Gastroesophageal sphincter (tissue), 4 donors: Measurements from ENCODE around the gene TMEM171. TPM values are rescaled to one million over a fixed set of nuclear protein-coding genes. Genes with fewer than 3 reads are reported as not detected.

Experiments used
- ATAC-seq: fragments of 150-250 bp; one replicate; pipeline ENCODE4 v1.9.1; 2016; ENCODE audit warnings: mild to moderate bottlenecking, moderate library complexity
- H3K27ac ChIP-seq, 4 donors: fragments of 200-600 bp; sonication (generic) in 3 of 4; 1 replicate in 3 of 4; 2 replicates in 1 of 4; pipeline ENCODE4 v1.5.1; 2016 to 2019
- H3K27me3 ChIP-seq: fragments of 200-600 bp; sonication (generic); one replicate; pipeline ENCODE4 v1.5.1; 2019
- H3K36me3 ChIP-seq, 2 donors: fragments of 200-600 bp; sonication (generic); one replicate each; pipeline ENCODE4 v1.5.1; 2019; ENCODE audit warnings: control low read depth in 1 of 2
- H3K4me1 ChIP-seq, 3 donors: fragments of 200-600 bp; sonication (generic); 1 replicate in 2 of 3; 2 replicates in 1 of 3; pipeline ENCODE4 v1.5.1; 2016 to 2019; ENCODE audit warnings: control low read depth in 2 of 3
- H3K4me3 ChIP-seq, 2 donors: fragments of 200-600 bp; sonication (generic); one replicate each; pipeline ENCODE4 v1.5.1; 2019; ENCODE audit warnings: mild to moderate bottlenecking in 1 of 2, moderate library complexity in 1 of 2
- H3K9me3 ChIP-seq, 3 donors: fragments of 200-600 bp; sonication (generic); one replicate each; pipeline ENCODE4 v1.5.1; 2017 to 2019; ENCODE audit warnings: control low read depth in 2 of 3
- CTCF ChIP-seq, 4 experiments: fragments of 200-600 bp in 2 of 4; fragments of 450-650 bp in 2 of 4; sonication (generic) in 1 of 4; IDR thresholded peaks; one replicate each; pipeline ENCODE4 v1.5.1; 2017 to 2019; ENCODE audit warnings: antibody characterized with exemption in 4 of 4, mild to moderate bottlenecking in 2 of 4, moderate library complexity in 2 of 4
- EP300 ChIP-seq: sonication (generic); formaldehyde crosslinking; IDR thresholded peaks from one replicate; pipeline ENCODE4 v1.6.1; 2017; ENCODE audit warnings: antibody characterized with exemption, mild to moderate bottlenecking
- POLR2A ChIP-seq, 2 donors: fragments of 450-650 bp; IDR thresholded peaks; one replicate each; pipeline ENCODE4 v1.6.1; 2017; ENCODE audit warnings: antibody characterized with exemption in 2 of 2, mild to moderate bottlenecking in 2 of 2, moderate library complexity in 1 of 2
- POLR2AphosphoS5 ChIP-seq: sonication (generic); formaldehyde crosslinking; IDR thresholded peaks from one replicate; pipeline ENCODE4 v1.6.1; 2017; ENCODE audit warnings: antibody characterized with exemption
- WGBS, 2 donors: methylation state at CpG; one replicate each; pipeline ENCODE4 v1.1.5; 2018; ENCODE audit warnings: low coverage in 1 of 2; 5-methylcytosine and 5-hydroxymethylcytosine counted together
- total RNA-seq, 4 donors: library from RNA; depleted of rRNA; stranded (reverse); fragments of >200 nt; gene quantifications; one replicate each; pipeline ENCODE4 v1.1.0, GENCODE V29; 2016

TMEM171 gene
- total RNA-seq, 4 donors from 2014 or later, result 0.84 TPM; not detected in 3

GRCh38 chr5:73119451-73120157 is 771 bp upstream of the TMEM171 start:
- H3K36me3 ChIP-seq, result no peaks in the 10 kb centered on the region
- TF ChIP-seq EP300, result no peak
- TF ChIP-seq POLR2AphosphoS5, result no peak
- TF ChIP-seq POLR2A (IDR thresholded peaks at IDR 0.05), result no peak
- no peak for TF ChIP-seq CTCF (IDR thresholded peaks at IDR 0.05)
- H3K4me3 ChIP-seq, result peak overlapping the region in 1 of 2 donors; percentile 55
- peaks cover 0 to 16% (median 4%) of the 10 kb centered on the region in 3 donors for H3K4me1 ChIP-seq
- H3K9me3 ChIP-seq, result peaks cover 0 to 7% (median 0%) of the 10 kb centered on the region in 3 donors
- no peak for ATAC-seq
- H3K27me3 ChIP-seq, result peaks cover 46% of the 10 kb centered on the region
- no peak overlapping the region for H3K27ac ChIP-seq
- 60% methylated on average over 1 of the region's 40 CpGs; no CpG with 5 or more reads in 1 of the 2 donors for WGBS, 2 donors

- ATAC-seq, result no peak
- H3K36me3 ChIP-seq, result no peaks in the 10 kb centered on the region
- no peak overlapping the region for H3K27ac ChIP-seq
- H3K4me1 ChIP-seq, result peaks cover 0 to 16% (median 4%) of the 10 kb centered on the region in 3 donors
- 26 to 34% methylated on average over 5 to 6 of the region's 6 CpGs for WGBS, 2 donors
- H3K27me3 ChIP-seq, result peaks cover 49% of the 10 kb centered on the region
- no peak for TF ChIP-seq POLR2AphosphoS5
- TF ChIP-seq POLR2A (IDR thresholded peaks at IDR 0.05), result no peak
- no peak for TF ChIP-seq EP300
- no peak for TF ChIP-seq CTCF (IDR thresholded peaks at IDR 0.05)
- H3K9me3 ChIP-seq, result peaks cover 0 to 7% (median 0%) of the 10 kb centered on the region in 3 donors
- peak overlapping the region in 1 of 2 donors; percentile 55 for H3K4me3 ChIP-seq
These were observed 716 bp downstream of the TMEM171 start for GRCh38 chr5:73121119-73121463.

GRCh38 chr5:73122875-73123810 is 2.8 kb downstream of the TMEM171 start:
- no peak for ATAC-seq
- peaks cover 0 to 16% (median 4%) of the 10 kb centered on the region in 3 donors for H3K4me1 ChIP-seq
- H3K27ac ChIP-seq, result no peak overlapping the region
- no peak overlapping the region for H3K4me3 ChIP-seq
- no peaks in the 10 kb centered on the region for H3K36me3 ChIP-seq
- peaks cover 49% of the 10 kb centered on the region for H3K27me3 ChIP-seq
- 76 to 81% methylated on average over 2 to 3 of the region's 19 CpGs for WGBS, 2 donors
- H3K9me3 ChIP-seq, result no peaks in the 10 kb centered on the region
- no peak for TF ChIP-seq CTCF (IDR thresholded peaks at IDR 0.05)
- no peak for TF ChIP-seq EP300

- Histone ChIP-seq H3K4me3 (no peak overlapping the region), H3K36me3 (no peaks in the 10 kb centered on the region), H3K27ac (no peak overlapping the region), H3K4me1 (peaks cover 0 to 9% (median under 1%) of the 10 kb centered on the region in 3 donors), H3K27me3 (peaks cover 47% of the 10 kb centered on the region), H3K9me3 (no peaks in the 10 kb centered on the region)
- TF ChIP-seq CTCF (IDR thresholded peaks at IDR 0.05), result no peak
- no peak for TF ChIP-seq POLR2A (IDR thresholded peaks at IDR 0.05)
- TF ChIP-seq EP300, result no peak
- TF ChIP-seq POLR2AphosphoS5, result no peak
- no peak for ATAC-seq
- WGBS, 2 donors, result 86 to 94% methylated on average over 2 to 3 of the region's 4 CpGs
These were observed 4.9 kb downstream of the TMEM171 start for GRCh38 chr5:73125289-73125688.
